NOMO-1 treated with DMSO at 0.1 percent for 48 hours (cell line): ENCODE data around the gene MUC5B.

Experiments
- DNase-seq: peaks from one replicate; lab custom pipeline; 2025; ENCODE audit not compliant: unreplicated experiment; lab: John Stamatoyannopoulos, UW

The MUC5B gene

DNA sequence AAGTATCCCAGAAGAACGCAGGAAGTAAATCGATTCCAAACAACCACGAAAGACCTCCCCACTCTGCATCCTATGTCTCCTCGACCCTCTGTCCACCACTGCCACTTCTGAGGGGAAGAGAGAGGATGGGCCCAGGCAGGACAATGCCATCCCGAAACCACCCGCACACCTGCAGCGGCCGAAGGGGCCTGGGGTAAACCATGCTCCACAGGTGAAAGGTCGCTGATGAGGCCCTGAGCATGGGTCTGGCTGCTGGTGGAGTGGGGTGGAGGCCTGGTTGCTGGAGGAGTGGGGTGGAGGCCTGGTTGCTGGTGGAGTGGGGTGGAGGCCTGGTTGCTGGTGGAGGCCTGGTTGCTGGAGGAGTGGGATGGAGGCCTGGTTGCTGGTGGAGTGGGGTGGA, 73.4 kb downstream of the MUC5B start:
- no peak for DNase-seq

DNA sequence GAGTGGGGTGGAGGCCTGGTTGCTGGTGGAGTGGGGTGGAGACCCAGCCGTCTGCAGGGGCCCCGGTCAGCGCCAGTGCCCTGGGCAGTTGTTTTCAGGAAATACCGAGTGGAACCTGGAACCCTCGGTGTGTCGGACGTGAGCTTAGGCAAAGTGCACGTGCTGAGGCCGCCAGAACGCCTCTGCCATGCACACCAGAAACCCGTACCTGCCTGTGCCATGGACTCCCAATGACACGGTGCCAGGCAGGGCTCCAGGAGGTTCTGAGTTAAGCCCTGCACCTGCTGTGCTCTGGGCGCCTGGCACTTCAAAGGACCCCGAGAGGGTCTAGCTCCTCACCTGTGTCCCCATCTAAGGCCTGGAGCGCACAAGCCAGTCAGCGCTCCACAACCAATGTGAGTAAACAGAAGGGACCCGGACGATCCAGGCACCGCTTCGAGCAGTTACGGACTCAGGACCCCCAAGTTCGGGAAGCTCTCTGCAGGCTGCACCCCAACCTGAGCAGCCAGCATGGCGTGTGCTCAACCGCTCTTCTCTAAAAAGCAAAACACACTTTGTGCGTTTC, 74.2 kb downstream of the MUC5B start:
- DNase-seq: no peak

DNA sequence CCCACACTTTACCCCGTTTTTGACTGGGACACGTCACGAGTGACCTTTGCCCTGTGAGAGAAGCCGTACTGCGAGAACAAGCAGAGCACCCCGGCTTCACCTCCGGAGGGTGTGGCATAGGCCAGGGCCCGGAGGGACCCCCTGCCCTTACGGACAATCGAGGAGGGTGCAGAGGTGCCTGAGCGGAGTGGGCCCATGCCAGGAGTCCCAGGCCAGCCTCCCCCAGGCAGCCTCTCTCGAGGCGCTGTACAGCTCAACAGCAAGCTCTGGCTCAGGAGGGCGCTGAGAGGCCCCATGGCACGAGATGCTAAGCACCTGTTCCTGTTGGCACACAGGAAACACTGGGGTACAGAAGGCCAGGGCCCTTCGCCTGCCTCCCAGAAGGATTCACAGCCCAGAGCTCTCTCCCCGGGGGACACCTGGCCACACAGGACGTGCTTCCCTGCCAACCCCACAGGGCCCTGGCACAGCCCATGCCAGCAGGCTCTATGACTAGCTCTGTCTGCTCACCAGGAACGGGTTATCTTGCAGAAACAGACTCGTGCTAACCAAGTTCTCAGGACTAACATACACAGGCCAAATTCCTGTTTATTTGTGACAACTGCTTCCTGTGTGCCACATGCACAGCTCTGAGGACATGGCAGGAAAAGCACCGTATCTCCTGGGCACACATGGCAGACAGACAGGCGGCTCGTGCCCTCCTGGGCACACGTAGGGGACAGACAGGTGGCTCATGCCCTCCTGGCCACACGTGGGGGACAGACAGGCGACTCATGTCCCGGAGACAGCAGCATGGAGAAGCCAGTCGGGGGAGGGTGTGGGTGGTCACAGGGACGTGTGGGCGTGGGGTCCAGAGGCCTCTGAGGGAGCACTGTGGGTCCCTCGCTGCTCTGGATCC, 75.0 kb downstream of the MUC5B start:
- DNase-seq: no peak

DNA sequence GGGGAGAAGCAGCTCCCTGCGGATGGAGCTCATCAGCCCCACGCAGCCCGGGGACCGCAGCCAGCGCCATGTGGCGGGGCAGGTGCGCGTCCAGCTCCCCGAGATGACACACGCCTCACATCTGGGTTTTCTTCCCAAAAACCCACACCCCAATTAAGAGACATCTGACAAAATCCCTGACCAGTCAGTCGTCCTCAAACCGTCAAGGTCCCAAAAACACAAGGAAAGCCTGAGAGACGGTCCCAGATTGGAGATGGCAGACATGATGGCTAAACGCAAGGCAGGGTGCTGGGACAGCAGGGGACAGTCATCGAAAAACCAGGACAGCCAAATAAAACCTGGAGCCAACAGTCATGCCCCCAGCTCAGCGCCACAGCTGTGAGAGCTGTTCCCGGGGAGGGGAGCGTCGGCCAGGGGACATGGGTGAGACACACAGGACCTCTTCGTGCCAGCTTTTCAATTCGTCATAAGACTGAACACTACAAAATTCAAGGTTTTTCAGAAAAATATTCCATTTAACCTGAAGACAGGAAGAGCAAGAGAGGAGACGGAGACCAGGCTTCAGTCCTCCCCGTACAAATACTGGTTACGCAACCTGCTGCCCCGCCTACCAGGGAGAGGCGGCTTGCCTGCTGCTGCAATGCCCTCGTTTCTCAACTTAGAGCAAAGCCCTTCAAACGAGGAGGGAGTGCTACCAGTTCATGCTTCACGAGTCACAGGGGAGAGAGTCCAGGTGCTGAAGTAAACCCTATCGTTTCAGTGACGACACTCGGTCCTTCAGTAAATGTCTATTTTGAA, 76.0 kb downstream of the MUC5B start:
- peak; percentile 88 for DNase-seq

DNA sequence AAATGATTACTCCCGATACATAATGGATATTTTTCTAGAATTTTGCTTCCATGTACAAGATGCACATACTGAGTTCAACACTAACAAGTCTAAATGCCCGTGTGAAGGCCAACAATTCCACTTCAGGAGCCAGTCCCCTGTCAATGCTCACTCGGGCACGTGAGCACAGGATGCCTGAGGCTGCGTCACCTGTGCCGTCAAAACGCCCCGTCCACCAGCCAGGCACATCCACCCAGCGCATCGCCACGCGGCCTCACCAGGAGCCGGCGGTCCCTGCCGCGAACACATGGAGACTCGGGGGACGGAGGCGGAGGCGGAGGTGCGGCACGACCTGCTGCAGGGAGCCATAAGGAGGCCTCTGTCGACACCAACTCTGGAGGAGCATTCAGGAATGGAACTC, 76.8 kb downstream of the MUC5B start:
- DNase-seq: no peak

DNA sequence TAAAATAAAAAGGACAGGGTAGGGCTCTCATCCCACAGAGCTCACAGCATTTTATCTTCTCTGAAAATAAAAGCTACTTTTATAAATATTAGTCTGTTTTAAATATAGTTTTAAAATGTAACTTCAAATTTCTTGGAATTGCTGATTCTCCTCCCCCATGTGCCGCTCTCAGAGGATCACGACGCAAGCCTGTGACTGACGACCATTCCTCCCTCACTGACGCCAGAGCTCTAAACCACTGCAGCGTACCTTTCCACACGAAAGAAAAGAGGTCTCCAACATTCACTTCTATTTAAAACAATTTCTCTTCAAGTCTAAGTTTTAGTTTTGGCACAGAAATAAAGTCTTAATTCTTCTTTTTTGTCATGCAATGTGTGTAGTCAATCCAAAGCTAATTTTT, 77.3 kb downstream of the MUC5B start:
- DNase-seq: no peak

DNA sequence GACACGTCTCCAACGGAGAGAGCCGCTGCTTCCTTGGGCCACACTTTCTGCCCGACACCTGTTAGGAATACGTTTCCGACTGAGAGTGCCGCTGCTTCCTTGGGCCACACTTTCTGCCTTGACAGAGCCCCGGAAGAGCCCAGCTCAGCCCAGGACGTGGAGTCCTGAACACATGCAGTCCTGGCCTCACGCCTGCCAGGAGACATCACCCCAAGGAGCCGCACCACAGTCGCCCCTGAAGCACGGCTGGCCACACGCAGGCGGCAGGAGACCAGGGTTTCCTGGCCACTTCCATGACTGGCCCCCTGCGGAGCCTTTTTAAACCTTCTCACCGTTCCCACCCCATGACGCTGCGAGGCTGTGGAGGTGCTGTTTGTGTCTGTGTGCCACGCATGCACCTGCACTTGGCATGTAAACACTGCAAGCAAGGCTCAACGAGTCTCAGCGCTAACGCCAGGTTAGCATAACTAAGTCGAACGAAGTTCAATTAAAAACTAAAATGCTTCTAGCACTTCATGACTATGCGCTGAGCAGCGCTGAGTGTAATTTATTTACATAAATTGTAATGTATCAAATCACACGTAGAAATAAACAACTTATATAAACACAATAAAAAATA, 77.8 kb downstream of the MUC5B start:
- no peak for DNase-seq

DNA sequence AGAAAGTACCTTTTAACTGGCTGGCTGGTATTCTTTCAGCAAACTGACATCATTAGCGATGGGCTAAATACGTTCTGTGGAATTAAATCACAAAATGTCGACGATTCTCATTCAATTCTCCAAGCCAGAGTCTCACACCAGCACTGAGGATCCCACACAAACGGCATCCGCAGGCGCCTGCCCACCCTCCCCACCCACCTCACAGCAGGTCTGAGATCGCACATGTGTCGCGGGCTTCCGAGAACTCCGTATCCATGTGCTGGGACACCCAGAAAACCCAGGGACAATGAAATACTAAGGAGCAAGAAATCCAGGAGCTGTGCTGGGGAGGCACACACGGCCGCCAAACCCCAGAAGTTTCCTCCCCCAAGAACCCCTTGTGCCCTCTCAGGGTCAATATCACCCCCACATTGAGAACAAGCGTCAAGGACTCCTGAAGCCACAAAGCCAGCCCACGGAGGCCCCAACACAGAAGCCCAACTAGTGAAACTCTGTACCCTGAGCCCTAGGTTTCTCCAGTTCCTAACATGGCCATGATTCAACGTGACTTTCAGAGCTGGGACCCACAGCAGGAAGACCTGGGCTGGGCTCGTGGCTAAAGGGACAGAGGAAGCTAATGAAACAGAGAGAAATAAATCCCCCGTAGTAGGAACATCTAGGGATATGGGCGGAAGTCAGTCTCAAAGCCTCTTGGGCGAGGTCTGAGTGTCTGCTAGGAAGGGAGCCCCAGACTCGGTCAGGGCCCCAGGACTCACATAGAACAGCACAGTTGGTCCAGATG, 78.5 kb downstream of the MUC5B start:
- no peak for DNase-seq

DNA sequence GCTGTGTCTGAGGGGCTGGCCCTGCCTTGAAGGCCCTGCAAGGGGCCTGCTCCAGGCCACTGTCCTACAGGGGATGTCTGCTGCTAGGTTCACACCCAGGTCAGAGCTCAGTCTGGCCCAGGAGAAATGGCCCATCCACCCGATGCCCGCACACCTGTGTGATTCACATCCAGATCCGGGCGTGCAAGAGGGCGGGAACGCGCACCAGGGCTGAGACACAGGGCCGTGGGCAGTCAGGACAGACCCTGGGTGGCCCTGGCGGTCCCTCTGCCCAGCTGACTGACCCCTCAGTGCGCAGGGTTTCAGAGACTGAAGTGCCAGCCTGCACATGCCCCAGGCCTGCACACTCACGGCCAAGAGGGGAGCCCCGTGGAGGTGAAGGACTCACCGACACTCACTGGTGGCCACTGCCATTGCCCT, 79.2 kb downstream of the MUC5B start:
- DNase-seq: no peak

DNA sequence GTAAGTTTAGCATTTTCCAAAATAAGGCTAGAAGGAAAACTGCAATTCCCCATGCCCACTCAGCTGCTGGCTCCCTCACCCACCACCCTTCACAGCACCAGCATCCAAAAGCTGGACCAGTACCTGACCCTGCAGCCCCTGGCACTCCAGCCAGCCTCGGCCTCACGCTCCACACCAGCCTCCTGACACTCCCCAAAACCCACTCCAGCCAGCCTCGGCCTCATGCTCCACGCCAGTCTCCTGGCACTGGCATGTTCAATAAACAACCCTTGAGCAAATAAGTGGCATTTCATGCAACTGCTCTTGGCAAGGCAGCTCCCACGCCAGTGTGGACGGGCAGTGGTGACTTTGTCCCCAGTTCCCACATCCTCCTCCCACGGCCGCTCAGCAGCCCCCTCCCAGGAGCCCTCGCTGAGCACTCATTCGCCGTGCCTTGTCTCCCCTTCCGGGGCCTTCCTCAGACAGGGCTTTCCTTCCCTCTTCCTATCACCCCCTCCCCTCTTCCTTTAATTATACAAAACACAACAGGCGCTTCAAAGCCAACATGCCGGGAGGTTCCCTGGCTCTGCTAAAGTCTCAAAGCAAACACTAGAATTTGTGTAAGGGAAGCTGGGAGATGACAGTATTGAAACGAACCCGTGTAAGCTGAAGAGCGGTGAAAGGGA, 79.7 kb downstream of the MUC5B start:
- no peak for DNase-seq

DNA sequence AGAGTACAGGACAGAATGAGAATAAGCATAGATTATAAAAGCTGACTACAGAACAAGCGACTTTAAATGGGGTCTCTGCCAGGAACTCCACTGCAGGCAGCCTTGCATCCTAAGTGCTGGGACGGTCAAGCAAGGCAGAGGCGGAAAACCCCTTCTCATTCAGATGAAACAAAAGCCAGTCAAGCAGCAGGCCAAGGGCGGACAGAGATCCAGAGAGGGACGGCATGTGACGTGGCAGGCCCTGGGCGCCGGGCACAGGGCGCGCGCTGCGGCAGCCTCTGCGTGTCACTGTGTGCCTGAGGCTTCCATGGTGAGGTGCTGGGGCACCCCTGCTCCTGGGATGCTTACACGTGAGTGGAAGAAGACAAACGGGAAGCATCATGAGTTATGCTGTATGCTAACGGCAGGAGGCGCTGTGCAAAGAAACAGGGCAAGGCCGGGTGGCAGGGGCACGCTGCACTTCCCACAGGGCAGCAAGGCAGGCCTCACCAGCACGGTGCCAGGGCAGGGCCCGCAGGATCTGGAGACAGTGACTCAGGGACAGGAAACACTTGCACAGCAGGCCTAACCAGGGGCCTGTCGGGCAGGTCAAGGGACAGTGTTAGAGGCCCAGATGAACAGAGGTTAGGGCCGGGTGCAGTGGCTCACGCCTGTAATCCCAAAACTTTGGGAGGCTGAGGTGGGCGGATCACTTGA, 80.4 kb downstream of the MUC5B start:
- no peak for DNase-seq

DNA sequence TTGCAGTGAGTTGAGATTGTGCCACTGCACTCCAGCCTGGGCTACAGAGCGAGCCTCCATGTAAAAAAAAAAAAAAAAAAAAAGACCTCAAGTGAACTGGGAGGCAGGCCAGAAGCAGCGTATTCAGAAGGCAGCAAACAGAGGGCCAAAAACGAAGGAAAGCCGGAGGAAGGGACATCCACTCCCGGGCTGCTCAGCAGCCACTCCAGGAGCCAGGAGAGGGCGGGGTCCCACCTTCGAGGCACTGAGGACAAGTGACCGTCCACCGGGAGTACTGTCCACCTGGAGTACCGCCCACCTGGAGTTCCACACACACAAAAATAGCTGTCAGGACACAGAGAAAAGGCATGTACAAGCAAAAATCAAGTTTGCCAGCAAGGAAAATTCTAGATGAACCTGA, 81.1 kb downstream of the MUC5B start:
- DNase-seq: no peak

DNA sequence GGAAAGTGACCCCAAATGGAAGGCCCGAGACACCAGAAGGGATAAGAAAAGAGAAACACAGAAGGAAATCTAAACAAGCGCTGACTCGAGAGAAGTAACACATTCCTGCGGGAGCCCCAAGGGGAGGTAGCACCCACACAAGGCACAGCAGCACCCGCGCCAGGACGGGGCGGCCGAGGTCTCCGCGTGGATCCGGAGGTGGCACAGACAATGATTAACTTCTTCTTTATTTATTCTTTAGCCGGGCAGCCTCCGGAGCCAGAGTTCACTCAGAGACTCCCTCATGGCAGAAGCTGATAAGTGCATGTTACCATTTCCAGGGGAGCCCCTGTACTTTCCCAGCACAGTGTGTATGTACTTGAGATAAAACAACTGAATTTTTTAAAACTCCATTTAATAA, 81.5 kb downstream of the MUC5B start:
- no peak for DNase-seq

DNA sequence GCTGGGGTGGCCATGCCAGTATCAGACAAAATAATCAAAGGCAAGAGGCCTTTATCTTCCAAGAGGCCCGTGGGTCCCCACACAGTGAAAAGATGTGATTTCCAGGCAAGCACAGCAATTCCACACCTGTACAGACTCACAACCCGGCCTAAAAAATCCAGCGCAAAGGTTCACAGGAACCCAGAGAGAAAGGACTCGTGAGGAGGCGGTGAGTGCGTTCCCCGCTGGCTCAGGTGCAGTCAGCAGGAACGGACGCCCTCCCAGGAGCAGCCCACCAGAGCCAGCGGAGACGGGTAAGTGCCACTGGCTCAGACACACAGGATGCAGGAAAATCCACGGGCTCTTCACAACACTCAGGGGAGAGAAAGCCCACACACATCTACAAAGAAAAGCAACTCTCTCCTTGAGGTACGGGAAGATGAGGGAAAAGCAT, 82.2 kb downstream of the MUC5B start:
- no peak for DNase-seq

DNA sequence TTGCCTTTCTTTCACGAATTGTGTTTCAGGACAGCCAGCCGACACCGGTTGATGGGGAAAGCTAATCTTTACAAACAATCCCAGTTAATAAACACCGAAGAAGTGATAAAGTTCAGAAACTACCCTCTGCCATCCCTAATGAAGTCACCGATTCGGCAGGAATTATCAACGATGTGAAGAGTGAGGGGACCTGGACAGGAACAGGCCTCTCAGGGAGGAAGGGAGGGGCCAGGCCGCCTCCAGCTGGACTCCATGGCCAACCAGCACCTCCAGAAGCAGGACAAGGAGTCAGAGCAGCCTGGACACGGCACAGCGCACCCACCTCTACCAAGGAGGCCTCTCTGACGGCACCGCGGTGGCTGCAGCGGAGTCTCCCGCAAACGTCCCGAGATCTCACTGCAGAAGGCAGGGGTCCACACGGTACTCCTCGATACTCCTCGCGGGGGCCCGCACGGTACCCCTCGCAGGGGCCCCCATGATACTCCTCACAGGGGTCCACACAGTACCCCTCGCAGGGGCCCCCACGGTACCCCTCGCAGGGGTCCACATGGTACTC, 82.7 kb downstream of the MUC5B start:
- DNase-seq: no peak

DNA sequence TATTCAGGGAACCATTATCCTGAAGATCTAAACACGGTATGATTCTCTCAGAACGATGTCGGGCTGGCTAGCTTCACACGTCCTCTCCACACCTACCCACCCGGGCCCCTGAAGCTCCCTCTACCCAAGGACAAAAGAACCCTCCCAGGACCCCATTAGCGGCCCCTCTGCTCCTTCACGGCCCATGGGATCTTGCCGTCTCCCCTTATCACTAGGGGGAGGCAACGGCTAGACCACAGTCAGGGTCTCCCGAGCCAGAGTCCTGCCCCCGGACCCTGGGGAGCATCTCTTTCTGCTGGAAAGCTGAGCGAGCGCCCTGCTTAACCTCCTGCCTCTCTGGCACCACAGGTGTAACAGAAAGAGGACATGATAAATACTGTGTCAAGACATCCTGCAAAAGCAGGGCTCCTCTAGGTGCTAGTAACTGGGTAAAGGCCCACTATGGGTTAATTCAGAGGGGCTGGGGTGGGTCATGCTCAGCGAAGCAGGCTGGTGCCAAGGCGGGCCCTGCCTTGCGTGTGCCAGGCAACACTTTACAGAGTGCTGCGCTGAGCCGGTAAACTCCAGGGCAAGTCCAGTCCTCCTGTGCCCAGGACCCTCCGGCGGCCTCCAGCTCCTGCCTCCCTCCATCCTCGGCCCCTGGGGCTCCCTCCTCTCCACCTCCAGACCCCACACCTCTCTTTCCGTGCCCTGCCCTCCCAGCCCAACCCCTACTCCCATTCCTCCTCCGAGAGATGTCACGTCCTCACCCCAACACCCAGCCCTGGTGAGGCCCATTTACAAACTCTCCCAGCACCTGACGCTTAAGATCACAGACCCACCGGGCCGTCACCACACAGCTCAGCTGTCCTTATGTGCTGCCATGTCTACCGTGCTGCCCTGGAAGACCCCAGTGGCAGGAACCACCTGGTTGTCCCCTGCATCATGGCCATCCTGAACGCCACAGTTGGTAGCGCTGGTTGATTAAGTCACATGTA, 83.6 kb downstream of the MUC5B start:
- DNase-seq: no peak

DNA sequence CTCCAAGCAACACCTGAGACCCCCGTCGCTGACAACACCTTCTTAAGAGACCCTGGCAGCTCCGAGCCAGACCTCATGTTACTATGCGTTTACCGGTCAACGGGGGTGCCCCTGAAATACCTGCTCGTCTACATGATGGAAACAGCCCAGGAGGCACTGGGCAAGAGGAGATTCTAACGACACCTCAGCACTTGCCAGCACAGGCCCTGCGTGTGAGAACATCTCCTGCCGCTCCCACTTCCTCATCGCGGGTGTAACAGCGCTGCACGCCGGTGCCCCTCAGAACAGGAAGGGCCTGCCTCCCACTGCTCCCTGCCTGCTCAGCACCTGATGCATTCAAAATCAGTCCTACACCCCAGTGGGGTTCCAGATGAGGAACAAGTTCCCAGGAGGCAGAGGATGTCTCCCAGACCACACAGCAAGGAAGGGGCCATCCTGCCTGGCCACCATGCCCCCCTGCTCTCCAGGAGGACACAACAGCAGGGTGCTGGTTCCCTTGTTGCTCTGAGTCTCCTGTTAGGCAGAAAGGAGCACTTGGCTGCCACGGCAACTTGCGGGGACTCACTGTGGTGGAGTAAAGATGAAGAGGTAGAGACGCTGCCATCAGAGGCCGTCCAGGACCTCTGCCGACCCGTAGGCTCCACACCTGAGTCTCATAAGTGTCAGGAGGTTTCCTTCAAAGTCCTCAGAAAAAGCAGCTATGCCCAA, 84.5 kb downstream of the MUC5B start:
- peak; percentile 84 for DNase-seq
